Esophagus muscularis mucosa (tissue), 3 donors: ENCODE measurements around the gene PHLDA1.

Experiments used
- CTCF ChIP-seq, 3 experiments: fragments of 200-600 bp in 2 of 3; fragments of 450-650 bp in 1 of 3; sonication (generic) in 2 of 3; IDR thresholded peaks; one replicate each; pipeline ENCODE4 v1.5.1; 2017 to 2019; ENCODE audit warnings: antibody characterized with exemption in 3 of 3, mild to moderate bottlenecking in 2 of 3, moderate library complexity in 1 of 3
- POLR2A ChIP-seq: fragments of 450-650 bp; IDR thresholded peaks from one replicate; pipeline ENCODE4 v1.6.1; 2017; ENCODE audit warnings: antibody characterized with exemption, moderate library complexity, mild to moderate bottlenecking, low read depth
- POLR2AphosphoS5 ChIP-seq, 2 donors: sonication (generic); formaldehyde crosslinking; IDR thresholded peaks; one replicate each; pipeline ENCODE4 v1.6.1; 2017; ENCODE audit warnings: antibody characterized with exemption in 2 of 2

DNA sequence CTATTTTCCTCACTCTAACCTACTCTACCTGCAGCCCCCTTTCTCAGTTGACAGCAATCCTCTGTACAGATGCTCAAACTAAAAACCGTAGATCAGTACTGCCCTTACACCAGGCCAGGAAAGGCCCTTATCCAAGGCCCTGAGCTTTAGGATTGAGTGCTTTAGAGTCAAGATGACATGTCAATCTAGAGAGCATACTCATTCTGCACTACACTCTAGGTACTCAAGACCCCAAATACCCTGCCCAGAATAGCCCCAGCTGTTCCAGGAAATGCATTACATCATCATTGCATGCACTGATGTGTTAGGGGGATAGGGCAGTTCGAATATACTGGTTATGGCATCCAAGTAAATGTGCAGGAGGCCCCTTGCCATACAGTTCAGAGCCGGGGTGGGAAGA is 3.5 kb upstream of the PHLDA1 start:
- no peak for TF ChIP-seq POLR2A
- TF ChIP-seq CTCF (IDR thresholded peaks at IDR 0.05), result no peak
- TF ChIP-seq POLR2AphosphoS5 (IDR thresholded peaks at IDR 0.05), result no peak
